Mesendoderm (in vitro differentiated cells): Measurements from ENCODE around the gene AUH.
"Not testable (repeated sequence)": the region's sequence is repeated elsewhere in the genome, so short reads cannot be mapped to it uniquely, and the experiment has no call there.

Experiments
- DNase-seq: peaks from one replicate; pipeline ENCODE4 v3.0.0; 2013
- H2AK5ac ChIP-seq: 2 replicates; pipeline ENCODE4 v1.6.1; 2013; ENCODE audit warnings: low read length, inconsistent platforms
- H2BK120ac ChIP-seq: 2 replicates; pipeline ENCODE4 v1.6.1; 2013; ENCODE audit warnings: low read depth, mild to moderate bottlenecking, low read length, moderate library complexity, mixed read lengths
- H2BK15ac ChIP-seq: replicated peaks from 2 replicates; pipeline ENCODE4 v1.6.1; 2013; ENCODE audit warnings: low read depth, mild to moderate bottlenecking, moderate library complexity
- H2BK5ac ChIP-seq: 2 replicates; pipeline ENCODE4 v1.6.1; 2013; ENCODE audit warnings: low read length, inconsistent platforms
- H3K18ac ChIP-seq: 2 replicates; pipeline ENCODE4 v1.6.1; 2013; ENCODE audit warnings: mild to moderate bottlenecking, low read length, mixed read lengths
- H3K23ac ChIP-seq: one replicate; pipeline ENCODE4 v1.6.1; 2013; ENCODE audit warnings: low read length
- H3K27ac ChIP-seq: 2 replicates; pipeline ENCODE4 v1.5.1; 2013; ENCODE audit warnings: low read depth, mild to moderate bottlenecking, inconsistent platforms, low read length, moderate library complexity
- H3K27me3 ChIP-seq: 2 replicates; pipeline ENCODE4 v1.6.1; 2013; ENCODE audit warnings: low read length, control low read depth, mild to moderate bottlenecking, inconsistent platforms; ENCODE audit not compliant: insufficient read depth, poor library complexity
- H3K36me3 ChIP-seq: 2 replicates; pipeline ENCODE4 v1.6.1; 2013; ENCODE audit warnings: low read length, inconsistent platforms; ENCODE audit not compliant: control insufficient read depth, insufficient read depth
- H3K4ac ChIP-seq: one replicate; pipeline ENCODE4 v1.6.1; 2013; ENCODE audit warnings: low read depth, mild to moderate bottlenecking, low read length, moderate library complexity
- H3K4me1 ChIP-seq: 2 replicates; pipeline ENCODE4 v1.6.1; 2013; ENCODE audit warnings: low read depth, low read length, inconsistent platforms; ENCODE audit not compliant: control insufficient read depth
- H3K4me2 ChIP-seq: 2 replicates; pipeline ENCODE4 v1.6.1; 2013; ENCODE audit warnings: low read length
- H3K4me3 ChIP-seq: 2 replicates; pipeline ENCODE4 v1.5.1; 2013; ENCODE audit warnings: mild to moderate bottlenecking, low read length
- H3K56ac ChIP-seq: one replicate; pipeline ENCODE4 v1.6.1; 2013; ENCODE audit warnings: low read length
- H3K79me1 ChIP-seq: 2 replicates; pipeline ENCODE4 v1.6.1; 2013; ENCODE audit warnings: low read length, inconsistent platforms
- H3K79me2 ChIP-seq: 2 replicates; pipeline ENCODE4 v1.6.1; 2013; ENCODE audit warnings: mild to moderate bottlenecking, low read length; ENCODE audit not compliant: control insufficient read depth, insufficient read depth
- H3K9ac ChIP-seq: 2 replicates; pipeline ENCODE4 v1.6.1; 2013; ENCODE audit warnings: low read length, inconsistent platforms
- H4K5ac ChIP-seq: one replicate; pipeline ENCODE4 v1.6.1; 2013; ENCODE audit warnings: low read length
- H4K8ac ChIP-seq: one replicate; pipeline ENCODE4 v1.6.1; 2013; ENCODE audit warnings: low read depth, mild to moderate bottlenecking, control low read depth, low read length, moderate library complexity
- WGBS: extraction: QIAGEN DNeasy Blood & Tissue Kit; methylation state at CpG from one replicate; pipeline ENCODE4 v1.1.7; 2013; ENCODE audit warnings: low lambda C conversion rate, missing lambda C conversion rate; ENCODE audit not compliant: insufficient coverage; ENCODE audit errors: extremely low coverage; 5-methylcytosine and 5-hydroxymethylcytosine counted together

Gene AUH

DNA sequence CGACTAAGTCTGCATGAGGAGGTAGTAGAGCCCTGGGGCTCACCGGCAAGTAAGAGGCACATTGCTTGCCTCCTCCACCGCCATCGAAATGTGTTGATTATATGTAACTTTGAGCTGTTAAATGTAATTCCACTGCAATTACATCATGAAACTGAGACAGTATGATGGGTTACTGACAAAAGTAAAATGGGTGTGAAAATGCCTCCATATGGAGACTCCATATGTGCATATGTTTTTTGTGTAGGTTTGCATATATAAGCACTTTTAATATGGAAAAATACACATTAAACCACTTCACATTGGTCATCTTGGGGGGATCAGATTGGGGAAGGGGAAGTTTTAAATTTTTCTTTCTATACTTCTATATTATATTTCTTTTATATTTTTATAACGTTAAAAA, 32.1 kb upstream of the AUH start:
- Histone ChIP-seq H3K4me2 (no peak overlapping the region), H3K56ac (no peak overlapping the region), H2BK5ac (no peak overlapping the region), H3K4me1 (no peaks in the 10 kb centered on the region), H3K9ac (no peak overlapping the region), H3K4me3 (no peak overlapping the region), H2AK5ac (no peak overlapping the region), H3K79me1 (no peaks in the 10 kb centered on the region), H3K27ac (no peak overlapping the region), H4K5ac (no peak overlapping the region), H3K36me3 (no peaks in the 10 kb centered on the region), H3K4ac (no peak overlapping the region), H4K8ac (no peak overlapping the region), H2BK15ac (no peak overlapping the region), H3K79me2 (no peaks in the 10 kb centered on the region), H3K18ac (no peak overlapping the region), H2BK120ac (no peak overlapping the region), H3K23ac (no peak overlapping the region), H3K27me3 (no peaks in the 10 kb centered on the region)
- no peak for DNase-seq
- 100% methylated on average over 1 of the region's 5 CpGs for WGBS

DNA sequence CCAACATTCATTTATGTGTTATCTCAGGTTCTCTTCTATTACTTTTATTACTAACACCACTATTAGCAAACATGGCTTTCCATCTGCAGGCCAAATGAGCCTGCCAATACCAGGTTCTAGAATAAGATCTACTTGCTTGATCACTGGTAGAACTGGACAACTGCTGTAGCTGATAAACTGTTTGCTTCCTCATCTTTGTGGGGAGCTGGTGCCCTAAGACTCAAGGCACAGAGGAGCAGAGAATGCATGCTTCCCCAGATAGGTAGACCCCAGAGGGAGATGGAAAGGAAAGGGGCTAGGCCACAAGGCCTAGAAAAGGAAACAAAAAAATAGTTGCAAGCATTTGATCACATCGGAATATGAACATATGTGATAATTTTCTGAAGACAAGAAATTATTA, 30.7 kb upstream of the AUH start:
- H3K36me3 ChIP-seq = no peaks in the 10 kb centered on the region
- no CpG with 5 or more reads among the region's 1 CpG for WGBS
- H2BK5ac ChIP-seq = no peak overlapping the region
- H3K4me3 ChIP-seq = no peak overlapping the region
- no peak overlapping the region for H3K4me2 ChIP-seq
- no peak overlapping the region for H2AK5ac ChIP-seq
- H3K79me2 ChIP-seq = no peaks in the 10 kb centered on the region
- H3K9ac ChIP-seq = no peak overlapping the region
- no peak overlapping the region for H2BK120ac ChIP-seq
- DNase-seq = no peak
- H4K8ac ChIP-seq = no peak overlapping the region
- no peak overlapping the region for H3K56ac ChIP-seq
- H3K27ac ChIP-seq = no peak overlapping the region
- H3K79me1 ChIP-seq = no peaks in the 10 kb centered on the region
- no peak overlapping the region for H2BK15ac ChIP-seq
- H3K4ac ChIP-seq = no peak overlapping the region
- H3K27me3 ChIP-seq = no peaks in the 10 kb centered on the region
- no peak overlapping the region for H4K5ac ChIP-seq
- no peak overlapping the region for H3K18ac ChIP-seq
- H3K4me1 ChIP-seq = no peaks in the 10 kb centered on the region
- H3K23ac ChIP-seq = no peak overlapping the region

DNA sequence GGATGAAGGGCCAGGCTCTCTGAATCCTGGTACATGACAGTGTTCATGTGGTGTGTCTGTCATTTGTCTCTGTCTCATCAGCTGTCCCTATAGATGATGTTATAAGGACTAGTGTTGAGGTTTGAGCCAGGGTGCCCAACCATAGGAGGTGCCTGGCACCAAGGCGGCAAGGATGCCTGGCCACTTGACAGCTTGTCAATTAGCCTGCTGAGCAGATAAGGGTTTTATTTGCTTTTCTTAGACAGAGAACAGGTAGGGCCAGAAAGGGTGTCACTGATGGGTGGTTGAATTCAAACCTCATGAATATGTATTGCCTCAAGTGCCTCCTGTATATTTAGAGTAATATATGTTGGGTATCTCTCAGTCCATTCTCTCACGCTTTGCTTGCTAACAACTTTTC, 30.1 kb upstream of the AUH start:
- Histone ChIP-seq H3K79me1 (no peaks in the 10 kb centered on the region), H3K4me1 (no peaks in the 10 kb centered on the region), H3K4me2 (no peak overlapping the region), H3K23ac (no peak overlapping the region), H3K79me2 (no peaks in the 10 kb centered on the region), H3K9ac (no peak overlapping the region), H2BK15ac (no peak overlapping the region), H3K36me3 (no peaks in the 10 kb centered on the region), H2BK120ac (no peak overlapping the region), H3K27ac (no peak overlapping the region), H4K8ac (no peak overlapping the region), H3K27me3 (no peaks in the 10 kb centered on the region), H3K4me3 (no peak overlapping the region), H2AK5ac (no peak overlapping the region), H3K18ac (no peak overlapping the region), H3K4ac (no peak overlapping the region), H2BK5ac (no peak overlapping the region), H4K5ac (no peak overlapping the region), H3K56ac (no peak overlapping the region)
- WGBS = no CpG with 5 or more reads among the region's 2 CpGs
- DNase-seq = no peak

DNA sequence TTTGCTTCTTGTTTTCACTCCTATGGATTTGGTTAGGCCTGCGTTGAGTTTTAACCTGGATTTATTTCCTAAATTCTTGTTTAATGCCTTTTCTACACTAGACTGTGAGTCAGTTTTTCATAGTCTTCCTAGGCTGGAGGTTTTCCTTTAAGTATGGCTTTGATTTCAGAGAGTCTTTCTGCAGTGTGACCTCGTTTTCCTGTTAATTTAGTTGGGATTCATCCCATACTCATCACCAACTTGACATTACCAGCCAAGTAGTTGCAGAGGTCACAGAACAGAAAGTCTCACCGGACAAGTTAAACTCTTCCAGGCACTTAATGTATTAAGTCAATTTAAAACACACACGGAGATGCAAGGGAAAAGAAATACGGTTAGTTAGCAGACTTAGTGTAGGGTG, 29.7 kb upstream of the AUH start:
- no peak overlapping the region for H3K27ac ChIP-seq
- H3K79me2 ChIP-seq = no peaks in the 10 kb centered on the region
- H3K9ac ChIP-seq = no peak overlapping the region
- H3K4me1 ChIP-seq = no peaks in the 10 kb centered on the region
- H2BK5ac ChIP-seq = no peak overlapping the region
- H2BK15ac ChIP-seq = no peak overlapping the region
- H3K56ac ChIP-seq = no peak overlapping the region
- H3K79me1 ChIP-seq = no peaks in the 10 kb centered on the region
- H3K4ac ChIP-seq = no peak overlapping the region
- H3K4me2 ChIP-seq = no peak overlapping the region
- WGBS = no CpG with 5 or more reads among the region's 5 CpGs
- H4K8ac ChIP-seq = no peak overlapping the region
- DNase-seq = no peak
- no peak overlapping the region for H4K5ac ChIP-seq
- H3K27me3 ChIP-seq = no peaks in the 10 kb centered on the region
- H2BK120ac ChIP-seq = no peak overlapping the region
- H2AK5ac ChIP-seq = no peak overlapping the region
- H3K4me3 ChIP-seq = no peak overlapping the region
- no peaks in the 10 kb centered on the region for H3K36me3 ChIP-seq
- H3K18ac ChIP-seq = no peak overlapping the region
- no peak overlapping the region for H3K23ac ChIP-seq

DNA sequence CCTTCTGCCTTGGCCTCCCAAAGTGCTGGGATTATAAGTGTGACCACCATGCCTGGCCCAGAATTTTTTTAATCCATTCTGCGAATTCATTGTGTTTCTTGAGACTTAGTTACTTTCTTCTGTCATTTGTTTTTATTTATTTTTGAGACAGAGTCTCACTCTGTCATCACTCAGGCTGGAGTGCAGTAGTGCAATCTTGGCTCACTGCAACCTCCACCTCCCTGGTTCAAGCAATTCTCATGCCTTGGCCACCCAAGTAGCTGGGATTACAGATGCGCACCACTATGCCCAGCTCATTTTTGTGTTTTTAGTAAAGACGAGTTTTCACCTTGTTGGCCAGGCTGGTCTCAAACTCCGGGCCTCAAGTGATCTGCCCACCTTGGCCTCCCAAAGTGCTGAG, 28.0 kb upstream of the AUH start:
- WGBS = no CpG with 5 or more reads among the region's 4 CpGs

DNA sequence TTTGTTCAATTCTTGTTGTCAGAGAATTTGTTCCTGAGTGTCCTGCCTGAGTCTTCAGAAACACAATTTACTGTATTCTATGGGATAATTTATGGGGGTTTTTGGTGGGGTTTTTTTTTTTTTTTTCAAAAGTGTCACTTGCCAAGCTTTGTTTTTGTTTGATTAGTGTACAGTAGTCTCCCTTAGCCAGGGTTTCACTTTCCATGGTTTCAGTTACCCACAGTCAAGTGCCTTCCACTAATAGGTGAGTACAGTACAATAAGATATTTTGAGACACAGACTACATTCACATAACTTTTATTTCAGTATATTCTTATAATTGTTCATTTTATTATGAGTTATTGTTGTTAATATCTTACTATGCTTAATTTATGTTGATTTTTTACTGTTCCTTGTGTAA, 25.0 kb upstream of the AUH start:
- H3K4me2 ChIP-seq = no peak overlapping the region
- H3K36me3 ChIP-seq = no peaks in the 10 kb centered on the region
- H3K56ac ChIP-seq = no peak overlapping the region
- H2BK5ac ChIP-seq = no peak overlapping the region
- H4K5ac ChIP-seq = no peak overlapping the region
- H3K4me3 ChIP-seq = no peak overlapping the region
- H3K79me2 ChIP-seq = no peaks in the 10 kb centered on the region
- no peaks in the 10 kb centered on the region for H3K4me1 ChIP-seq
- DNase-seq = no peak
- no peak overlapping the region for H2AK5ac ChIP-seq
- H3K79me1 ChIP-seq = no peaks in the 10 kb centered on the region
- H4K8ac ChIP-seq = no peak overlapping the region
- H3K4ac ChIP-seq = no peak overlapping the region
- no peaks in the 10 kb centered on the region for H3K27me3 ChIP-seq
- no peak overlapping the region for H2BK120ac ChIP-seq
- no peak overlapping the region for H3K9ac ChIP-seq
- H3K18ac ChIP-seq = no peak overlapping the region
- H2BK15ac ChIP-seq = no peak overlapping the region
- no peak overlapping the region for H3K27ac ChIP-seq
- H3K23ac ChIP-seq = no peak overlapping the region

More for the DNA sequence above, 28.0 kb upstream of the AUH start:
- not testable (repeated sequence) for H3K4me2 ChIP-seq, H3K79me2 ChIP-seq, H3K36me3 ChIP-seq, H4K8ac ChIP-seq, H3K79me1 ChIP-seq, DNase-seq, H4K5ac ChIP-seq, H3K4me3 ChIP-seq, H2BK120ac ChIP-seq, H3K9ac ChIP-seq, H3K18ac ChIP-seq, H3K23ac ChIP-seq, H3K56ac ChIP-seq, H2BK5ac ChIP-seq, H3K27ac ChIP-seq, H3K27me3 ChIP-seq, H2BK15ac ChIP-seq, H2AK5ac ChIP-seq, H3K4me1 ChIP-seq, H3K4ac ChIP-seq
